HG03196 (cell line): ENCODE data around the gene IFRD1.
A peak's percentile ranks its signal among the peaks of the same experiment; 100 is the strongest.

ENCODE experiments used
- ATAC-seq: cut with Tn5 transposase; IDR thresholded peaks from one replicate; pipeline ENCODE4 v1.9.1; 2021; ENCODE audit not compliant: unreplicated experiment

Gene IFRD1

DNA sequence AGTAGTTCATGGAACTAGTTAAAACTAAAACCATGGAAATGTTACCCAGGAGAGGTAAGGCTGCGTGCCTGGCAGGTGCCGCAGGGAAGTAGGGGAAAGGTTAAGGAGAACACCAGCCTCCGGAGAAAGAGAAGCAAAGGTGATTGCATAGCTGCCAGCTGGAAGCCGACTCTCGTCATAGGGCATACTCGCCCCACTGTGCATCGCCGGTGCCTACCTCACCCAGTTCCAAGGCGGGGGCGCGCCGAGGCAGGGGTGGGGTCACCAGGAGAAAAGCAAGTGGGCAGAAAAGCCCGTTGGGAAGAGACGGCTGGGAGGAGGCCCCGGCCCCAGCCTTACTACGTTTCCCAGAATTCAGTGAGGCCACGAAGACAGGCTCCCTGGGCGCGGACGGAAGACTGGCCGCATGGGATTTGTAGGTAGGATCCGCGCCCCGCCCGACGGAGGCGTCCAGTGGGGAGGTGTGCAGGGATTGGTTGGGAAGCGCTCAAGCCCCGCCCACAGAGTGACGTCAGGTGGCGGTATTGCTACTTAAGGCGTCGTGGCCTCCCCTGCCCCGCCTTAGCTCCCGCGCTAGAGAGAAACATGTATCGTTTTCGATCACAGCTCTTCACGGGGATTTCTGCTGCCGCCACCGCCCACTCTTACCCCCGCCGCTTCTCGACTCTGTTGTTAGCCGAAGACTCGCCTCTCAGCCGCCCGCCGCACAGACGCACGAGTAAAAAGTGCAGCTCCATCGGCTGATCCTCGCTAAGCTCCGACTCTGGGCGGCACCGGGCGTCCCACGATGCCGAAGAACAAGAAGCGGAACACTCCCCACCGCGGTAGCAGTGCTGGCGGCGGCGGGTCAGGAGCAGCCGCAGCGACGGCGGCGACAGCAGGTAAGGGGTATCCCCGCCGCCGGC, at the start of gene IFRD1:
TSS of gene IFRD1 (plus strand) at position 559 of the 905 bp plus-strand sequence. CDS start at position 788, 229 bp downstream.
- peak; percentile 86 for ATAC-seq

DNA sequence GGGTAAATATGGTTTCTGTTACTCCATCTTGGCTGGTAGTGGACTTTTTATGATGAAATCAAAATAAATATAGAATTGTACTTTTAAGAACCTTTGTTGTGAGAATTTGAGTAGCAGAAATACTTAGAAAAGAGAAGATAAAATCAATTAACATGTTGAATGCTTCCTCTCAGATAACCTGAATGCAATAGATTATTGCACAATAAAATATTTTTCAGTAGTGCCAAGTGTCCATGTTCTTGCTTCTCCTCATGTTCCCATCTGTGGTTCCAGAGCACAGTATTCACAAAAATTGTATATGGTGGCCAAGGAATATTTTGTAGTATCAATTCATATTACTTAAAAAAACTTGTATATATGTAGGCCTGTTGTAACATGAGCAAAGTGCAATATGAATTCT, 45.9 kb upstream of the IFRD1 start:
- no peak for ATAC-seq

DNA sequence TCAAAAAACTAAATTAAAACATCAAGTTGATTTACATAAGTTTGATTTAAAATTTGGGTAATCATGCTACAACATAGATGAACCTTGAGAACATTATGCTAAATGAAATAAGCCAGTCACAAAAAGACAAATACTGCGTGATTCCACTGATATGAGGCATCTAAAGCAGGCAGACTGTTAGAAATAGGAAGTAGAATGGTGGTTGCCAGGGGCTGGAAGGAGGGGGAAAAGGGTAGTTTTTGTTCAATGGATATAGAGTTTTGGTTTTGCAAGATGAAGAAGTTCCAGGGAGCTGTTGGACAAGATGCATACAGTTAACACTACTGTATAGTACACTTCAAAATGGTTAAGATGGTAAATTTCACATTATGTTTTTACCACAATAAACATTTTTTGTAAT, 45.0 kb upstream of the IFRD1 start:
- no peak for ATAC-seq

- ATAC-seq: no peak
Measured at GRCh38 chr7:112407261-112407660, 43.0 kb upstream of the IFRD1 start.

- ATAC-seq: no peak
Measured at GRCh38 chr7:112410092-112410491, 40.2 kb upstream of the IFRD1 start.

DNA sequence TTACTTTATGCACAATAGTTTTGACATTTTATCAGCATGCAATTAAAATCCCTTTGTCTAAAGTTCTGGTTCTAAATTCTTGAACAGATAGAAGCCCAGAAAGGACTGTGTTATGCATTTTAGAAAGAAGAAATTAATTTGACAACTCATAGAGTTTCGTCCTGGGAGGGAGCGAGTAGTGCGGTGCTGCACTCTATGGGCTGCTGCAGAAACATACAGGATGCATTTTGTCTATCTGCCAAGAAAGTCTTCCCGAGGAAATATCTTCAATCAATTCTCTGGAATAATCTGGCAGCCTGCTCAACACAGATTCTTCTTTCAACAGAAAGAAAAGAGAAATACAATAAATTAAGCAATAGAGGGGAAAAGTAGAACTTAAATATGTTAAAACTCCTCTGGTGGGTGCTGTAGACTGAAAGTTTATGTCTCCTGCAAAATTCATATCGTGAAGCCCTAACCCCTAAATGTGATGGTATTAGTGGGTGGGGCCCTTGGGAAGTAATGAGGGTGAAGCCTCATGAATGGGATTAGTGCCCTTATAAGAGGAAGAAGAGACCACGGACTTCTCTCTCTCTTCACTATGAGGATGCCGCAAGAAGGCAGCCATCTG, 39.0 kb upstream of the IFRD1 start:
- no peak for ATAC-seq

- no peak for ATAC-seq
Measured at GRCh38 chr7:112414855-112415490, 35.3 kb upstream of the IFRD1 start.

DNA sequence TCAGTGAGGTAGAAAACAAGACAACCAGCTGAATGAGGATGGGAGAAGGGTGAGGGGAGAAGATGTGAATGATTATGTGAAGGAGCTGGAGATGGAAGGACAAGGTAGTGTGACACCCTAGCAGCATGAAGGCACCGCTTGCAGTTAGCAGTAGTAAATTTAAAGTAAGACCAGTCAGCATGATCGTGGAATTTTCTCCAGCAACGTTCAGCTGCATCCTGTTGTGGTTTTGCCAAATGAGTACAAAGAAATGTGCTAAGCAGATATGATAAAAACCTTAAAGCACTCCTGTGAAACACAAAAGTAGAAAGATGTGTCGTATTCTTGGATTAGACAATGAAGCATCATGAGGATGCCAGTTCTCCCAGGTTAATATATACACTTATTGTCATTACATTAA, 34.1 kb upstream of the IFRD1 start:
- ATAC-seq: no peak

DNA sequence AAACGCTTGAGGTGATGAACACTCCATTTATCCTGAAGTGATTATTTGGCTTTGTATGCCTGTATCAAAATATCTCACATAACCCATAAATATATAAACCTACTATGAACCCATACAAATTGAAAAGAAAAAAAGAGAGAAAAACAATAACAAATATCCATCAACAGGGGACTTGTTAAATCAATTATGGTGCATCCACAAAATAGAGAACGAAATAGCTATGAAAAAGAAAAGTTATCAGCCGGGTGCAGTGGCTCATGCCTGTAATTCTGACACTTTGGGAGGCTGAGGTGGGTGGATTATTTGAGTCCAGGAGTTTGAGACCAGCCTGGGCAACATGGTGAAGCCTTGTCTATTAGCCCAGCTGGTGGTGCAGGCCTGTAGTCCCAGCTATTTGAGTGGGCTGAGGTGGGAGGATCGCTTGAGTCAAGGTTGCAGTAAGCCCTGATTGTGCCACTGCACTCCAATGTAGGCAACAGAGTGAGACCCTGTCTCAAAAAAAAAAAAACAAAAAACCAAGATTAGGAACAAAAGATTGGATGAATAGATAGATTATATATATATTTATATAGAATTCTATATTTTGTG, 30.6 kb upstream of the IFRD1 start:
- ATAC-seq: no peak

DNA sequence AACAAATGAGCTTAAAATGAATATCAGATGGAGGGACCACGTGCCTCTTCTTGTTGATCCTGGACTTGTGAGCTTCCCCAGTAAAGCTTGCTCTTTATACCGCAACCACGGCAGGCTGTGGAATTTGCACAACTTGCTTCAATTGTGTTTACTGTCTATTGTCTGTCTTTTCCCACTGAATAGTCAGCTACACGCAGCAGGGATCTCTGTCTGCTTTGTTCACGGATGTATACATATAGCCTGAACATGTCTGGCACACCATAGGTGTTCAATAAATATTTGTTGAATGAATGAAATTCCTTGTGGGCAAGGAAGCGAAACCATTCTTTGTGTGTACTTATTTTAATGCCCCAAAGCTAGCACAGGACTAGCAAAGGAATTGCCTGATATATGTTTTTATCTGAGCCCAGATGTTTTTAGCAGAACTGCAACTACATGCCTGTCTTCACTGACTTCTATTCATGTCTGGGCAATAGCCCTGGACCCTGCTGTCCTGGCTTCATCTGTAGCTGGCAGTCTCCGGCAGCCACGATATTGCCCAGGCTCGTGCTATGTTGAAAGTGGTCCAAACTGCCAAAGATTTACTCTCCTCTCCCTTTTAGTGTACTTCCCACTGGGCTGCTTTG, 29.9 kb upstream of the IFRD1 start:
- no peak for ATAC-seq

DNA sequence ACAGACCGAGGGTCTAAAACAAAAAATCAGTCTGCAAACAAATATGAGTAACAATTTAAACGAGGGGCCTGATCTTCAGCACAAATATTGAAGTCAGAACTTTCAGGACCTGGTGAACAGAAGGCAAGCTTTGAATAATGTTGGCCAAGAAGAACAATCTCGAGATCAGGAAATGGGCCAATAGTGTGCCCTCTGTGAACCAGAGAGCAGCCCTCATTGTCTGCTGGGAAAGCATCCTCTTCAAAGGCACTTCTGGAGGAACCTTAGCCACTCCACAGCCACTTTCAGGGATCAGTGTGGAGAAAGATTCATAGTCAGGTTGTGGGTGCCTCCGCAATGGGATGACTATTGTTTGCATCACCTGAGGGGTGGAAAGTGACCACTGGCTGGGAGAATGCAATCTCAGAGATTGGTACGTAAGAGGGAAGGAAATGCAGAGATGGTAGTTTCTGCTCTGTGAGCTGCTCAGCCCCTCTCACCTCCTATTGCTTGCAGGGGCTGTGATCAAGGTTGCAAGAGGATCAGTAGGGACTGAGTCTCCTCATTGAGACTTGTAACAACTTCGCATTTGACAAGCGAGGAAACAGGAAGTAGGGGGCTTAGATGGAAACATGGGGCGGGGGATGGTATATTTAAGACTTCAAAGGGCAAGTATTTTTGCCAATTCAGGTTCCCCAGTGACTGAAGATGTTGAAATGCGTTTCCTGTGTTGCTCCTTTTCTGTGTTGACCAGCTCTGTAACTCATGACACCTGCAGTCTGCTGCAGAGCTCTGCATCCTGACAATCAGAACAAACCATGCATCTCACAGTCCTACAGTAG, 28.4 kb upstream of the IFRD1 start:
- no peak for ATAC-seq

DNA sequence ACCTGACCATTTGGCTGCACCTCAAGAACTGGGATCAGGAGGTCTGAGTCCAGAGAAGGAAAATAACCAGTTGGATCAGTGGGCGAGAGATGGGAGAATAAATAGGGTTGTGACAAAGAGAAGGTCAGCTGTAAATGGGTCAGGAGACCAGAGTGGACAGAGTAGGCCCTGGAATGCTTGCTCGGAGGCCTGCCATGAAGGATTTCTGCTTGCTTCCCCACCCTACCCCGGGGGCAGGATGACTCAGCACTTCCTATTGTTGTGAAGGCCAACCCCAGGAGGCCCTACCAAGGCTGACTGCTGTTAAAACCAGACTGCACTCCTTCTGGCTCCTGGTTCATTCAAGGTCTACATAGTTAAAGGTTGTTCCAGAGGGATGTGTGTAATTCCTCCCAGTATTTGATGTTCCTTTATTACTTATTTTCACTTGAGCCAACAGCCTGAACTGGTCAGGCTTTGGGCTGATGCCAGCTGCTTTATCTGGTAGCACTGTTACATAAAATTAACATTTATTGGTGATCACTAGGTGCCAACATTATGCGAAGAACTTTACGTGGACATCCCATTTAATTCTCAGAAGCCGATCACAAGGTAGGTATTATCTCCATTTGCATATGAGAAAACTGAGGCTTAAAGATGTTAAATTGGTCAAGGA, 27.3 kb upstream of the IFRD1 start:
- no peak for ATAC-seq

DNA sequence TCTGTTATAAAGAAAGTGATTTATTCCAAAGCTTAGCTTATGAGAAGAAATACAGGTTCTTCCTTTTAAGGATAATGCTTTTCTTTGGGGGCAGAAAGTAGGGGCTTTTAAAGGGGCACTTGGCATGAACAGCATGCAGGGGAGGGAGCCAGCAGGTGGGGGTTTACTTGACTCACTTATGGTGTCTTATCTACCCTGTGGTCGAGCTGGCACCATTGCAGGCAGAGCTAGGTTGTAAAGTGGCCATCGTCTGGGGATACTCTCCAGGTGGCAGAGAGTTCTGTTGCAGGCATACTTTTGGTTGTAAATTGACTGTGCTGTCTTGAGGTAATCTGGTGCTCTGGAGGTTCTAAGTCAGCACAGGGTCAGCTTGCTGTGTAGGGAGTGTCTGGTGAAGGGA, 26.3 kb upstream of the IFRD1 start:
- no peak for ATAC-seq

GRCh38 chr7:112427984-112428383, 22.3 kb upstream of the IFRD1 start:
- ATAC-seq: no peak

DNA sequence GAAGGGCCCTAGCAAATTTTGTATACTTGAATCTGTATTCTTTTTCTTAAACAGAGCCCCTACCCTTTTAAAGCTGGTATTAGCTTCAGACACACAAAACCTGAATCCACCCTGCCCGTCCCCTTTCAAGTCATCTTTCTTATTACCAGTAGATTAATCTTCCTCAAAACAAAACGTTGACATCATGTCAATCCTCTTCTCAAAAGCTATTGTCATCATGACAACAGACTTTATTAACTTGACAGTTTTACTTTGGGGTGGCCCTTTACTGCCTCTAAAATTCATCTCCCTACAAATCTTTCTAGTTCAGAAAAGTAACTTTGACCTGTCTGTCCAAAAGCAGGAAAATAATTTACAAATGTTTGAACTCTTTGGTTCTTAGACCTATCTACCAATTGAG, 21.5 kb upstream of the IFRD1 start:
- ATAC-seq: no peak

- ATAC-seq: no peak
Measured at GRCh38 chr7:112430649-112431048, 19.6 kb upstream of the IFRD1 start.

GRCh38 chr7:112431803-112432202, 18.5 kb upstream of the IFRD1 start:
- no peak for ATAC-seq

DNA sequence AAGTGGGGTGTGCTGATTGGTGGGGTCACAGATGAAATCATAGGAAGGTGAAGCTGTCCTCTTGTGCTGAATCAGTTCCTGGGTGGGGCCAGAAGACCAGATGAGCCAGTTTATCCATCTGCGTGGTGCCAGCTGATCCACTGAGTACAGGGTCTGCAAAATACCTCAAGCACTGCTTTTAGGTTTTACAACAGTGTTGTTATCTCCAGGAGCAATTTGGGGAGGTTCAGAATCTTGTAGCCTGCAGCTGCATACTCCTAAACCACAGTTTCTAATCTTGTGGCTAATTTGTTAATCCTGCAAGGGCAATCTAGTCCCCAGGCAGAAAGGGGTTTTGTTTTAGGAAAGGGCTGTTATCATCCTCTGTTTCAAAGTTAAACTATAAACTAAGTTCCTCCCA, 17.0 kb upstream of the IFRD1 start:
- no peak for ATAC-seq

- ATAC-seq: no peak
Measured at GRCh38 chr7:112437072-112437471, 13.2 kb upstream of the IFRD1 start.

GRCh38 chr7:112439476-112439875, 10.8 kb upstream of the IFRD1 start:
- no peak for ATAC-seq
